Measurements from ENCODE around the gene DDX49.
A peak's percentile ranks its signal among the peaks of the same experiment; 100 is the strongest.

Gene DDX49

GRCh38 chr19:18928018-18928805, 8.7 kb downstream of the DDX49 start:
- H3K9me3 ChIP-seq (replicated peaks in 1 of 11) = no peaks in the 10 kb centered on the region
- H4K20me1 ChIP-seq = peaks cover 29 to 97% (median 74%) of the 10 kb centered on the region in 11 experiments; a peak in 21 of 22 replicates
- no peak for TF ChIP-seq Cebpa-rat (IDR thresholded peaks at IDR 0.05)
- peaks cover 75 to 92% (median 89%) of the 10 kb centered on the region in 11 experiments for H3K36me3 ChIP-seq
- no peaks in the 10 kb centered on the region for H3K27me3 ChIP-seq
- no peak overlapping the region for H3K27ac ChIP-seq
- H3K9ac ChIP-seq = no peak overlapping the region
- H3K4me2 ChIP-seq = no peak overlapping the region
- peaks cover 3 to 12% (median 4%) of the 10 kb centered on the region in 10 experiments; a peak in 13 of 20 replicates for H3K4me1 ChIP-seq
- no peak overlapping the region for H3K4me3 ChIP-seq

GRCh38 chr19:18929311-18929710, 9.8 kb downstream of the DDX49 start:
- H3K27ac ChIP-seq = no peak overlapping the region
- no peak for TF ChIP-seq Cebpa-rat (IDR thresholded peaks at IDR 0.05)

GRCh38 chr19:18931316-18932162, 12.0 kb downstream of the DDX49 start:
- TF ChIP-seq Cebpa-rat (IDR thresholded peaks at IDR 0.05) = no peak
- Histone ChIP-seq H3K27me3 (no peaks in the 10 kb centered on the region), H3K27ac (no peak overlapping the region), H3K9me3 (replicated peaks in 1 of 11) (no peaks in the 10 kb centered on the region), H3K4me3 (no peak overlapping the region), H3K9ac (no peak overlapping the region), H3K4me2 (no peak overlapping the region), H3K36me3 (peaks cover 75 to 92% (median 88%) of the 10 kb centered on the region in 11 experiments), H4K20me1 (peaks cover 24 to 91% (median 61%) of the 10 kb centered on the region in 11 experiments; a peak in 21 of 22 replicates), H3K4me1 (peaks cover 6 to 17% (median 9%) of the 10 kb centered on the region in 10 experiments; a peak in 13 of 20 replicates)

More at GRCh38 chr19:18929311-18929710, 9.8 kb downstream of the DDX49 start:
- H3K36me3 ChIP-seq = peaks cover 75 to 92% (median 89%) of the 10 kb centered on the region in 11 experiments
- H4K20me1 ChIP-seq = peaks cover 30 to 97% (median 76%) of the 10 kb centered on the region in 11 experiments; a peak in 21 of 22 replicates
- H3K4me3 ChIP-seq = no peak overlapping the region
- H3K4me2 ChIP-seq = no peak overlapping the region
- H3K9me3 ChIP-seq (replicated peaks in 1 of 11) = no peaks in the 10 kb centered on the region
- H3K9ac ChIP-seq = no peak overlapping the region
- no peaks in the 10 kb centered on the region for H3K27me3 ChIP-seq
- peaks cover 6 to 17% (median 9%) of the 10 kb centered on the region in 10 experiments; a peak in 13 of 20 replicates for H3K4me1 ChIP-seq

GRCh38 chr19:18932216-18932841, 12.8 kb downstream of the DDX49 start:
- Histone ChIP-seq H4K20me1 (peaks cover 24 to 88% (median 53%) of the 10 kb centered on the region in 11 experiments; a peak in 21 of 22 replicates), H3K9me3 (replicated peaks in 1 of 11) (no peaks in the 10 kb centered on the region), H3K27ac (no peak overlapping the region), H3K9ac (no peak overlapping the region), H3K4me3 (no peak overlapping the region), H3K36me3 (peaks cover 74 to 91% (median 87%) of the 10 kb centered on the region in 11 experiments), H3K4me1 (peaks cover 6 to 17% (median 9%) of the 10 kb centered on the region in 10 experiments; a peak in 13 of 20 replicates), H3K4me2 (peak overlapping the region in 9 of 11 experiments; percentile 25 to 70 (median 40); a peak in 13 of 22 replicates), H3K27me3 (no peaks in the 10 kb centered on the region)
- TF ChIP-seq Cebpa-rat (IDR thresholded peaks at IDR 0.05) = no peak

- Histone ChIP-seq H3K27ac (no peak overlapping the region), H3K4me1 (peaks cover 6 to 23% (median 9%) of the 10 kb centered on the region in 10 experiments; a peak in 13 of 20 replicates), H3K27me3 (no peaks in the 10 kb centered on the region), H3K4me3 (no peak overlapping the region), H3K36me3 (peaks cover 74 to 91% (median 87%) of the 10 kb centered on the region in 11 experiments), H4K20me1 (peaks cover 18 to 88% (median 51%) of the 10 kb centered on the region in 11 experiments; a peak in 20 of 22 replicates), H3K9ac (peak overlapping the region in 2 of 11 experiments; percentile 32 to 39; a peak in 3 of 22 replicates), H3K9me3 (replicated peaks in 1 of 11) (no peaks in the 10 kb centered on the region), H3K4me2 (peak overlapping the region in 10 of 11 experiments; percentile 22 to 70 (median 42); a peak in 16 of 22 replicates)
- no peak for TF ChIP-seq Cebpa-rat (IDR thresholded peaks at IDR 0.05)
Observed at GRCh38 chr19:18933297-18933696, 13.8 kb downstream of the DDX49 start.

GRCh38 chr19:18939163-18939562, 19.6 kb downstream of the DDX49 start:
- peaks cover 0 to 44% (median 23%) of the 10 kb centered on the region in 11 experiments; a peak in 14 of 22 replicates for H4K20me1 ChIP-seq
- no peaks in the 10 kb centered on the region for H3K9me3 ChIP-seq (replicated peaks in 1 of 11)
- TF ChIP-seq Cebpa-rat (IDR thresholded peaks at IDR 0.05) = no peak
- peak overlapping the region in 10 of 11 experiments; percentile 92 to 98 (median 96); a peak in 16 of 22 replicates for H3K9ac ChIP-seq
- H3K27me3 ChIP-seq = no peaks in the 10 kb centered on the region
- H3K4me3 ChIP-seq = peak overlapping the region; percentile 76 to 99 (median 92); a peak in 19 of 20 replicates
- H3K36me3 ChIP-seq = peaks cover 37 to 56% (median 46%) of the 10 kb centered on the region in 11 experiments
- H3K4me1 ChIP-seq = peaks cover 17 to 47% (median 22%) of the 10 kb centered on the region in 10 experiments
- peak overlapping the region in 6 of 11 experiments; percentile 3 to 97 (median 94); a peak in 8 of 22 replicates for H3K27ac ChIP-seq
- peak overlapping the region; percentile 89 to 99 (median 95) for H3K4me2 ChIP-seq

- Histone ChIP-seq H3K27me3 (no peaks in the 10 kb centered on the region), H3K9ac (peak overlapping the region; percentile 92 to 98 (median 96)), H3K4me1 (peaks cover 17 to 45% (median 22%) of the 10 kb centered on the region in 10 experiments), H3K36me3 (peaks cover 27 to 46% (median 36%) of the 10 kb centered on the region in 11 experiments), H3K4me2 (peak overlapping the region; percentile 89 to 99 (median 95)), H3K9me3 (replicated peaks in 1 of 11) (no peaks in the 10 kb centered on the region), H4K20me1 (peaks cover 0 to 34% (median 18%) of the 10 kb centered on the region in 11 experiments; a peak in 13 of 22 replicates), H3K4me3 (peak overlapping the region; percentile 76 to 99 (median 92)), H3K27ac (peak overlapping the region; percentile 89 to 97 (median 93))
- no peak for TF ChIP-seq Cebpa-rat (IDR thresholded peaks at IDR 0.05)
Observed at GRCh38 chr19:18939922-18940768, 20.6 kb downstream of the DDX49 start.
